A673 (cell line): ENCODE measurements around the gene SF3B6.

Experiments used
- CTCF ChIP-seq: fragments of 300-800, 200-600 bp; sonication (generic); conservative IDR thresholded peaks from 2 replicates; pipeline ENCODE4 v1.5.1; 2017; ENCODE audit warnings: low read depth, mild to moderate bottlenecking, antibody characterized with exemption, low read length, moderate library complexity, mixed read lengths
- EZH2 ChIP-seq: fragments of 200-600 bp; sonication (generic); IDR thresholded peaks from 2 replicates; pipeline ENCODE4 v1.6.1; 2017; ENCODE audit warnings: borderline replicate concordance, low read depth, mild to moderate bottlenecking, mixed read lengths, antibody characterized with exemption, low read length; ENCODE audit not compliant: poor library complexity, severe bottlenecking

- TF ChIP-seq CTCF: no peak
- TF ChIP-seq EZH2: no peak
Observed at GRCh38 chr2:24051833-24052232, 24.3 kb downstream of the SF3B6 start.
